IPS-20b (cell line): ENCODE measurements around the gene PCNX3.

Source experiments
- H3K27ac ChIP-seq: one replicate; pipeline ENCODE4 v1.5.1; 2013; ENCODE audit warnings: low read length
- H3K27me3 ChIP-seq: 2 replicates; pipeline ENCODE4 v1.6.1; 2013; ENCODE audit warnings: mild to moderate bottlenecking, low read length, inconsistent platforms; ENCODE audit not compliant: insufficient read depth
- H3K36me3 ChIP-seq: 2 replicates; pipeline ENCODE4 v1.6.1; 2013; ENCODE audit warnings: low read depth, mild to moderate bottlenecking, inconsistent platforms, low read length, moderate library complexity; ENCODE audit not compliant: insufficient read depth
- H3K4me1 ChIP-seq: 2 replicates; pipeline ENCODE4 v1.6.1; 2013; ENCODE audit warnings: mild to moderate bottlenecking, control low read depth, inconsistent platforms, low read length, moderate library complexity; ENCODE audit not compliant: insufficient read depth
- H3K4me3 ChIP-seq: 2 replicates; pipeline ENCODE4 v1.5.1; 2013; ENCODE audit warnings: mild to moderate bottlenecking, low read length, inconsistent platforms
- H3K9ac ChIP-seq: 2 replicates; pipeline ENCODE4 v1.6.1; 2013; ENCODE audit warnings: low read depth, mild to moderate bottlenecking, inconsistent platforms, low read length, moderate library complexity
- H3K9me3 ChIP-seq: 2 replicates; pipeline ENCODE4 v1.6.1; 2013; ENCODE audit warnings: mild to moderate bottlenecking, low read depth, low read length, inconsistent platforms; ENCODE audit not compliant: insufficient read depth

The PCNX3 gene

DNA sequence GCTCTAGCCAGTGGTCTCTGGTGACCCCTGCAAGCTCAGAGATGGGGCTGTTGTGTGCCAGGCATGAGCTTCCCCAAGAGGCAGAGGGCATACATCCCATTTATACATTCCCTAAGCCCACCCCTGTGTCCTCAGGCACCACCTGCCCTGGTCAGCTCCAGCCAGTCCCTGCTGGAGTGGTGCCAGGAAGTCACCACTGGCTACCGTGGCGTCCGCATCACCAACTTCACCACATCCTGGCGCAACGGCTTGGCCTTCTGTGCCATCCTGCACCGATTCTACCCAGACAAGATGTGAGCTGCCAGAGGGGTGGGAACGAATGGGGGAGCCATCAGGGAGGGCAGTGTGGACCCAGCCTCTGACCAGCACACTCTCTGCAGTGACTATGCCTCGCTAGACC is 31.5 kb upstream of the PCNX3 start:
- H3K9ac ChIP-seq = no peak overlapping the region
- H3K36me3 ChIP-seq = no peaks in the 10 kb centered on the region
- H3K4me1 ChIP-seq = no peaks in the 10 kb centered on the region
- H3K27me3 ChIP-seq = peaks cover 45% of the 10 kb centered on the region
- no peak overlapping the region for H3K4me3 ChIP-seq
- H3K9me3 ChIP-seq = no peaks in the 10 kb centered on the region
- no peak overlapping the region for H3K27ac ChIP-seq

DNA sequence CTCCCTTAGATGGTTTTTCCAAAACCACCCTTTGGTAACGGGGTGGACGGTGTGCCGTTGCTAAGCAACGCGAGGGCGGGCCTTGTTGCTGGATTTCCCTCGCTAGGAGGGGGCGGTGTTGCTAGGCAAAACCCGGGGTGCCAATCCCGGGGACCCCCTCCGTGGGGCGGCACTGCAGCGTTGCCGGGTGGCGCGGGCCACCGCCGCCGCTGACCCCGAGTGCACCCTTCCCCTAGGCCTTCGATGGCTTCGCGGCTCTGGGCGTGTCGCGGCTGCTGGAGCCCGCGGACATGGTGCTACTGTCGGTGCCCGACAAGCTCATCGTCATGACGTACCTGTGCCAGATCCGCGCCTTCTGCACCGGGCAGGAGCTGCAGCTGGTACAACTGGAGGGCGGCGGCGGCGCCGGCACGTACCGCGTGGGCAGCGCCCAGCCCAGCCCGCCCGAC is 30.8 kb upstream of the PCNX3 start:
- Histone ChIP-seq H3K27ac (no peak overlapping the region), H3K36me3 (no peaks in the 10 kb centered on the region), H3K4me3 (no peak overlapping the region), H3K9ac (no peak overlapping the region), H3K4me1 (no peaks in the 10 kb centered on the region), H3K9me3 (no peaks in the 10 kb centered on the region), H3K27me3 (peaks cover 46% of the 10 kb centered on the region)

DNA sequence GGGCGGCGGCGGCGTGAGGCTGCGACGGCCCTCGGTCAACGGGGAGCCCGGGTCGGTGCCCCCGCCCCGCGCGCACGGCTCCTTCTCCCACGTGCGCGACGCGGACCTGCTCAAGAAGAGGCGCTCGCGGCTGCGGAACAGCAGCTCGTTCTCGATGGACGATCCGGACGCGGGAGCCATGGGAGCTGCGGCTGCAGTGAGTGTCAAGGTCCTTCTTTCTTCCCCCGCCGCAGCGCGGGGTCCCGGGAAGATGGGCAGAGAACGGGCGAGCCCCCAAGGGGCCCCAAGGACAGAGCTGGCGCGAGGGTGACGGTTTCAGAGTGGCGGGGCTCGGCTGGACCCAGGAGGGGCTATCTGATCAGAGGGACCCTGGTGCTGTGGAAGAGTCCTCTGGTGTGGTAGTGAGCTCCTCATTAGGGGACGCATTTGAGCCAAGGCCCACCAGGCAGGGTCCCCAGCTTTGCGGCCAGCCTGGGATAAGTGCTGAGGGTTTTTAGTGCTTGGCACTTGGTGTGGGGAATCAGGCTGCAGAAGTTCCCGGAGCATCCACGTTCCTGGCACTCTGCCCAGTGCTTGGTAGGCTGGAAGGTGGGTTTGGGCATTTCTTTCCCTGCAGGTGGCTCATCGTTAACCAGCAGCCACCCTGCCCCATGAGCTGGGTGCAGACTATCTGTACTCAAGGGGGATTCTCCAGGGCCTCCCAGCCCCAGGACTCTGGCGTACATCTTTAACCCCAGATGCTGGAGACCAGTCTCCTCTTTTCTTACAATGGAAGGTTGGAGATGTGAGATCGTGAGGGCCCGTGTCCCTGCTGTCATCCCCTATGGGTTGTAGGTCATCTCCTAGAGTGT is 30.0 kb upstream of the PCNX3 start:
- Histone ChIP-seq H3K4me3 (no peak overlapping the region), H3K27ac (no peak overlapping the region), H3K4me1 (no peaks in the 10 kb centered on the region), H3K9ac (no peak overlapping the region), H3K9me3 (no peaks in the 10 kb centered on the region), H3K36me3 (no peaks in the 10 kb centered on the region), H3K27me3 (peaks cover 55% of the 10 kb centered on the region)

DNA sequence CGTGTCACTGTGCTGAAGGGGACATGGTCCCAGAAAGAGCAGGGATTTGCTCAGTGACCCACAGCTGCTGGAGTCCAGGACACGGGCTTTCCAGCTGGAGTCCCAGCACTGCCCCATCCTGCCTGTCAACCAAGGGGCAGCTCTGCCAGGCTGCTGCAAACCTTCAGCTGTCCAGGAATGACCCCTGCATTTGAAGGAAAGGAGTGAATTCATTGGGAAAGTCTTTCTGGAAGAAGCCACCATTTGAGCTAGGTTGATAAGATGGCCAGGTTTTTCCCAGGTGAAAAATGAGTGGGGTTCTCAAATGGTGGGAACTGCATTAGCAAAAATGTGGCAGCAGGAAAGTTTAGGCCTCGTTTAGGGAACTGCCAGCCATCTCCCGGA is 29.3 kb upstream of the PCNX3 start:
- Histone ChIP-seq H3K9me3 (no peaks in the 10 kb centered on the region), H3K4me1 (no peaks in the 10 kb centered on the region), H3K27ac (no peak overlapping the region), H3K27me3 (peaks cover 61% of the 10 kb centered on the region), H3K36me3 (no peaks in the 10 kb centered on the region), H3K9ac (no peak overlapping the region), H3K4me3 (no peak overlapping the region)

DNA sequence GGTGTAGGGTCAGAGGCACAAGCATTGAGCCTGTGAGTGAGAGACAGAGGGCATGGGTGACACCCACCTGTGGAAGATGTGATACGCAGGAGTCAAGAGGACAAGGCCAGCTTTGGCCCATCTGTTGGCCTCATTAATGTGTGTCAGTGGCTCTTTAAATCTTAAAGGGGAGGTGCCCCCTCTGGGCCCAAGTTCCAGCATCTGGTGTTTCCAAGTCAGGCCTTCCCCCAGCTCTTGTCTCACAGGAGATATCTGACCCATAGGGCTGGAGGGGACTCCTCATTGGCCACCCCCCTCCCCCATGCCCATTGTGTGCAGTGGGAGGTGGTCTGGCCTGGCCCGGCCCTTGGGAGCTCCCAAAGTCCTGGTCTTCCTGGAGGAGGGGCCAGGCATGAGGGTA is 28.9 kb upstream of the PCNX3 start:
- H3K36me3 ChIP-seq = no peaks in the 10 kb centered on the region
- no peaks in the 10 kb centered on the region for H3K9me3 ChIP-seq
- no peak overlapping the region for H3K9ac ChIP-seq
- no peak overlapping the region for H3K27ac ChIP-seq
- peaks cover 65% of the 10 kb centered on the region for H3K27me3 ChIP-seq
- H3K4me3 ChIP-seq = no peak overlapping the region
- H3K4me1 ChIP-seq = no peaks in the 10 kb centered on the region

DNA sequence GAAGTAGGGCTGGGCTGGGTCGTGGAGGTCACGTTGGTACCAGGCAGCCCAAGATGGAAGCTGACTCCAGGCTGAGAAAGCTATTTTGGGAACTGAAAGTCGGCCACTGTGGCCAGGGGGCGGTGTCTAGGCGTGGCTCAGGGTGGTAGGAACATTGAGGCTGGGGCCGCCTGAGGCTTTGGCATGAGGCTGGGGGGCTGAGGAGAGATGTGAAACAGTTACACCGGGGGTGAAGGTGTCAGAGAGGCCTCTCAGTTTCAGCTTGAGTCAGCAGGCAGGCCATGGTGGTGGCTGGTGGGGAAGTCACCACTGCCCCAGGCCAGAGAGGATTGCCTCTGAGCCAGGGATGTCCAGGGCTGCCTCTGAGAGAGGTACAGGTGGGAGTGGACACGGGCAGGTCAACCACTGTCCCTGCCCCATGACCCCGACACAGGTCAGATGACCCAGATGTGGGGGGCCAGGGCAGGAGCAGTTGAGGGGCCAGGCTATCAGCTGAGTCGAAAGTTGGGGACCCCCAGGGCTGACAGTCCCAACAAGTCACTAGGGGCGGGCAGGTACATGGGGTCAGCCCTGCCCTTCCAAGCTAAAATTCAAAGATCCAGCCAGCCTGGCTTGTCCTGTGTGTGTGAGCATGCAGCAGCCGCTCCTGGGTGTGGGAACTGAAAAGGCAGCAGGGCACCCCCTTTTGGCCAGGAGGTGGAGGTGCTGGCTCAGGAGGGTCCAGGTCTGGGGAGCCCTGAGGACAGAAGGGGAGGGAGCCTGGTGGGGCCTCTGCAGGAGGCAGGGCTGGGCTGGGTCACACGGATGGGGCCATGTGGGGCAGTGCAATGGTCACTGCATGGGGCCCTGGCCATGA is 27.1 kb upstream of the PCNX3 start:
- Histone ChIP-seq H3K36me3 (no peaks in the 10 kb centered on the region), H3K9ac (no peak overlapping the region), H3K4me1 (no peaks in the 10 kb centered on the region)

DNA sequence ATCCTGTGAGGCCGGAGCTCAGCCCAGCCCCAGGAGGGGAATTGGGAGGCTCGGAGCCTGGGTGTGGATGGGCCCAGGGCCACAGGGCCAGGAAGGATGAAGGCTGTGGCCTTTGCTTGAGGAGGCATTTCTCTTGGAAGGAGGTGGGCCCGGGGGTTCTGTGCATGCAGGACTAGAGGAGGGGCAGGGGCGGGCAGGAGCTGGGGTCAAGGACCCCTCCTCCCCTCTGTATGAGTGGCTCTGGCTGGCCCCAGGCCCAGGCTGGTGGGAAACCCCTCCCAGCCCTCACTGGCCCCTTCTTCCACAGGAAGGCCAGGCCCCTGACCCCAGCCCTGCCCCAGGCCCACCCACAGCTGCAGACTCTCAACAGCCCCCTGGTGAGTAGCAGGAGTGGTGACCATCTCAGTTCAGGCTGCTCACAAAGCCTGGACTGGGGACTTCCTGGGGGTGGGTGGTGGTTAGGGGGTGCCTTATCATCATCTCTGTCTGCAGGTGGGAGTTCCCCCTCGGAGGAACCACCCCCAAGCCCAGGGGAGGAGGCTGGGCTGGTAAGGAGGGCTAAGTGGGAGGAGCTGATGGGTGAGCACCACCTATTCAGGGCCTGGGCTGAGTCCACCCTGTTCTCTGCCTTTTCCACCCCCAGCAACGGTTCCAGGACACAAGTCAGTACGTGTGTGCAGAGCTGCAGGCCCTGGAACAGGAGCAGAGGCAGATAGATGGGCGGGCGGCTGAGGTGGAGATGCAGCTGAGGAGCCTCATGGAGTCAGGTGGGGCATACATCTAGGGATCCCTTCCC is 25.9 kb upstream of the PCNX3 start:
- peaks cover 66% of the 10 kb centered on the region for H3K27me3 ChIP-seq
- H3K4me3 ChIP-seq = no peak overlapping the region
- H3K36me3 ChIP-seq = no peaks in the 10 kb centered on the region
- no peaks in the 10 kb centered on the region for H3K9me3 ChIP-seq
- no peaks in the 10 kb centered on the region for H3K4me1 ChIP-seq
- no peak overlapping the region for H3K27ac ChIP-seq
- H3K9ac ChIP-seq = no peak overlapping the region

More for the DNA sequence above, 27.1 kb upstream of the PCNX3 start:
- H3K9me3 ChIP-seq = no peaks in the 10 kb centered on the region
- H3K27ac ChIP-seq = no peak overlapping the region
- H3K27me3 ChIP-seq = peaks cover 68% of the 10 kb centered on the region
- no peak overlapping the region for H3K4me3 ChIP-seq

DNA sequence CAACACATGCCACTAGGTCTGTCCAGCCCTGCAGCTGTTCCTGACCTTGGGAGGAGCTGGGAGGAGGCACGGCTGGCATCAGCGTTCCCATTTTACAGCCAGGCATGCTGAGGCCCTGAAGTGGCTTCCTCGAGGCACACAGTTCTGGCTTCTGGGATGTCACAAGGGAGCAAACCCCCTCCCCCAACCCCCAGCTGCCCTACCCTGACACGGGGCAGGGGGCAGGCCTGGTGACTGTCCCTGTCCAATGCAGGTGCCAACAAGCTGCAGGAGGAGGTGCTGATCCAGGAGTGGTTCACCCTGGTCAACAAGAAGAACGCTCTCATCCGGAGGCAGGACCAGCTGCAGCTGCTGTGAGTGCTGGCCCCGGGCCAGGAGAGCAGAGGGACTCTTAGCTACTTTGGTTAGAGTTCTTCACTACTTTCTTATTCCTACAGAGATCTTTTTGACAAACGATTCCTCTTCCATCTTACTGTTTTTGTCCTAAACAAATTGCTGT is 25.3 kb upstream of the PCNX3 start:
- no peaks in the 10 kb centered on the region for H3K4me1 ChIP-seq
- no peak overlapping the region for H3K27ac ChIP-seq
- no peaks in the 10 kb centered on the region for H3K9me3 ChIP-seq
- no peaks in the 10 kb centered on the region for H3K36me3 ChIP-seq
- peaks cover 61% of the 10 kb centered on the region for H3K27me3 ChIP-seq
- H3K4me3 ChIP-seq = no peak overlapping the region
- no peak overlapping the region for H3K9ac ChIP-seq

DNA sequence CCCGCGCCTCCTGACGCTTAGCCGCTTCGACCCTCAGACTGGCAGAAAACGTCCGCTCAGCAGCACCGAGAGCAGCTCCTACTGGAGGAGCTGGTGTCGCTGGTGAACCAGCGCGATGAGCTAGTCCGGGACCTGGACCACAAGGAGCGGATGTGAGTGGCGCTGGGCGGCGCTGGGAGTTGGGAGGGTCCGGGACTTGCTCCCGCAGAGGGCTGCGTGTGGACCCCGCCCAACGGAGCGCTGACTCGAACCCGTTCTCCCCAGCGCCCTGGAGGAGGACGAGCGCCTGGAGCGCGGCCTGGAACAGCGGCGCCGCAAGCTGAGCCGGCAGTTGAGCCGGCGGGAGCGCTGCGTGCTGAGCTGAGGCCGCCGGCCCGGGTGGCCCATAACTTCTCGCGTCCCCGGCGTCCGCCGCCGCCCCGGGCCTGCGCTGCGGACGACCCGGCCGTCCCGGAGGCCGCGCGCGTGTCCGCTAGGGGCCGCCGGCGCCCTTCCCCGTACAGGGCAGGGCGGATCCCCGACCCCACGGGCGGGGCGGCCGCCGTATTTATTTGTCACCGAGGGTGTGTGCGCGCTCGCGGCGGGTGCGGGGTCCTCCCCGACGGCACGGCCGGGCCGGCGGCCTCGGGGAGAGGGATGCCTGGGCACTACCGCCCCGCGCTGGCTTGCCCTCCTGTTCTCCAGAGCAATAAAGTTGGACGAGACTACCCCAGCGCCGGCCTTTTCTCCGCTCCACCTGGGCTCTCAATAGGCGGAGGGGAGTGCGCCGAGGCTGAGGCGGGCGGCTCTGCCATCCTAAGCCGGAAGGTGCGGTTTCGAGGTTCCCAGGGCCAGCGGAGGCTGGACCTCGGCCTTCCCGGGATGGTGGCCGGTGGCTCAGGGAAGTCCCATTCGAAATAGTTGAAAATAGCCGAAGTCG is 23.4 kb upstream of the PCNX3 start:
- peaks cover 47% of the 10 kb centered on the region for H3K27me3 ChIP-seq
- no peaks in the 10 kb centered on the region for H3K36me3 ChIP-seq
- no peak overlapping the region for H3K27ac ChIP-seq
- H3K9ac ChIP-seq = peak overlapping the region; percentile 37; the same call in 1 of the 2 replicates
- H3K4me1 ChIP-seq = no peaks in the 10 kb centered on the region
- peak overlapping the region; percentile 66 for H3K4me3 ChIP-seq
- H3K9me3 ChIP-seq = no peaks in the 10 kb centered on the region

DNA sequence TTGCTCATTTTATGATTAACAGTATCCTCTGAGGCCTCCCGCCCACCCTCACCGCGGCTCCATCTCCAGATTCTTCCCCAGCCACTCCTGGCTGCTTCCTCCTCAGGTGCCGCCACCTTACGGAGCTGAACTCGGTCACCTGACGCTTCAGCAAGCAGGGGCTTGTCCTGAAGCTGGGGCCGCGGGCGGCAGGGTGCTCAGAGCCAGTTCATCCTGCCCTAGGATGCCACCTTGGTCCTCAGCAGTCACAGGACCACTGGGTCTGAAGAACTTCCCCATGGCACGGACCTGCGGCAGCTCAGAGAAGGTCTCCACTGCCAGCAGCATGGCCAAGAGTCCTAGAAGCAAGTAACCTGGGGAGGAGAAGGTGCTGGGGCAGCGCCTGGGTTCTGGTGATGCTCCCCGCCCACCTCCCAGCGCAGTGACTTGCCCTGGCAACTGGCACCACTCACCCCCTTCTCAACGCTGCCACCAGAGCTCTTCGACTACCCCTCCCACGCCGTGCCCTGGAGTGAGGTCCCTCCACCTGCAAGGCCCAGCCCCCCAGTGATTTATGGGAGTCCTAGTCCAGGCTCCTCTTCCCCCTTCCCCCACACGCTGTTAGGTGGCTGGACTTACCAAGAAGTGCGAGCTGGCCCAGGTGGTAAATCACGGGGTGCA is 22.6 kb upstream of the PCNX3 start:
- H3K36me3 ChIP-seq = no peaks in the 10 kb centered on the region; the same call in 1 of the 2 replicates
- no peak overlapping the region for H3K9ac ChIP-seq
- no peaks in the 10 kb centered on the region for H3K4me1 ChIP-seq
- H3K27ac ChIP-seq = no peak overlapping the region
- peak overlapping the region; percentile 66 for H3K4me3 ChIP-seq
- no peaks in the 10 kb centered on the region for H3K9me3 ChIP-seq
- H3K27me3 ChIP-seq = peaks cover 47% of the 10 kb centered on the region
